GM12872 (cell line): ENCODE data around the gene CGNL1.

Experiments used
- CTCF ChIP-seq: IDR thresholded peaks from 3 replicates; pipeline ENCODE4 v1.5.1; 2011; ENCODE audit warnings: low read depth, mild to moderate bottlenecking, low read length, moderate library complexity; ENCODE audit not compliant: insufficient read depth

CGNL1 gene

GRCh38 chr15:57591237-57591821 is 215.0 kb downstream of the CGNL1 start:
- TF ChIP-seq CTCF, result no peak

- no peak for TF ChIP-seq CTCF
These were observed 215.6 kb downstream of the CGNL1 start, which contains the start of gene MYZAP for GRCh38 chr15:57591822-57592367. TSS of gene MYZAP (plus strand) at chr15:57591904. CDS start at chr15:57592035, 131 bp downstream.

GRCh38 chr15:57592426-57592825 is 216.1 kb downstream of the CGNL1 start:
- TF ChIP-seq CTCF, result no peak

- TF ChIP-seq CTCF, result no peak
These were observed 216.6 kb downstream of the CGNL1 start for GRCh38 chr15:57592836-57593420.

GRCh38 chr15:57594479-57594878 is 218.2 kb downstream of the CGNL1 start:
- TF ChIP-seq CTCF, result no peak

- no peak for TF ChIP-seq CTCF
These were observed 218.9 kb downstream of the CGNL1 start for GRCh38 chr15:57595011-57595866.

GRCh38 chr15:57596301-57596855 is 220.1 kb downstream of the CGNL1 start:
- no peak for TF ChIP-seq CTCF
